GM12891 (cell line): ENCODE measurements around the gene FIBIN.

Experiments
- DNase-seq: peaks from one replicate; pipeline ENCODE4 v3.0.0; 2011; ENCODE audit warnings: low spot score; ENCODE audit not compliant: insufficient read length
- FAIRE-seq: peaks from 2 replicates; lab custom pipeline; 2011; peaks lifted over from hg19 to GRCh38; lab: Jason Lieb, UNC
- PAX5 ChIP-seq: IDR thresholded peaks from 2 replicates; pipeline ENCODE4 v1.6.1; 2011; ENCODE audit warnings: low read length, moderate library complexity, mild to moderate bottlenecking; ENCODE audit not compliant: insufficient read depth, severe bottlenecking
- POLR2A ChIP-seq: IDR thresholded peaks from 2 replicates; pipeline ENCODE4 v1.6.1; 2011; ENCODE audit warnings: low read depth, low read length, control low read depth
- POLR2AphosphoS5 ChIP-seq: IDR thresholded peaks from 2 replicates; pipeline ENCODE4 v1.6.1; 2011; ENCODE audit warnings: low read depth, low read length, control low read depth
- POU2F2 ChIP-seq: IDR thresholded peaks from 2 replicates; pipeline ENCODE4 v1.6.1; 2011; ENCODE audit warnings: low read depth, mild to moderate bottlenecking, control low read depth, low read length, moderate library complexity
- SPI1 ChIP-seq: IDR thresholded peaks from 2 replicates; pipeline ENCODE4 v1.6.1; 2011; ENCODE audit warnings: low read depth, low read length, control low read depth
- TAF1 ChIP-seq: IDR thresholded peaks from 2 replicates; pipeline ENCODE4 v1.6.1; 2011; ENCODE audit warnings: low read depth, low read length, control low read depth

FIBIN gene

DNA sequence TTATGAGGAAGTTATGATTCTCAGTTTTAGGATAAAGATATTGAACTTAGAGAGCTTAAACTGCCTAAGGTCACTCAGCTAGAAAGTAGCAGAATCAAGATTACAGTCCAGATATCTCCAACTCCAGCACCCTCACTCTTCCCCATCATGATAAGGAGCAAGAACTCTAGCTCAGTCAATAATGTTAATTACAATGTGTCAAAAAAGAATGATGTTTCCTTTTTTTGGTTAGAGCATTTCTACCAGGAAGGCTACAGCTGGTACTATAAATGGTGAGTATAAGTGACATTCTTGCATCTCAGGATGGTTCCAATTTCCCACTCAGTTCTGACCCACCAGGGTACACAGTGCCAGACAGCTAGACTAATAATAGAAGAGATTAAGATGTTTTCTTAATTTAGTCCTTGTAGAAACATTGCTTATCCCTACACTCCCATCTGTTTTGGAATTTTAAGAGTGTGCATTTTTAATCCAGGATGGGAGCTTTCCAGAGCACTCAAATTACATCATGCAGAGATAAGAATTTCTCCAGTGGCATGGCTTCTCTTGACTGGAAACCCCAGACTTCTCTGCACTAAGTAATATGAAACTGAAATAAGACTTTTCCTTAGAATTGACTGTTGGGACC, 25.1 kb downstream of the FIBIN start:
- no peak for DNase-seq
- FAIRE-seq: no peak
- TF ChIP-seq TAF1: no peak
- no peak for TF ChIP-seq POU2F2
- TF ChIP-seq POLR2A: no peak
- TF ChIP-seq PAX5: no peak

DNA sequence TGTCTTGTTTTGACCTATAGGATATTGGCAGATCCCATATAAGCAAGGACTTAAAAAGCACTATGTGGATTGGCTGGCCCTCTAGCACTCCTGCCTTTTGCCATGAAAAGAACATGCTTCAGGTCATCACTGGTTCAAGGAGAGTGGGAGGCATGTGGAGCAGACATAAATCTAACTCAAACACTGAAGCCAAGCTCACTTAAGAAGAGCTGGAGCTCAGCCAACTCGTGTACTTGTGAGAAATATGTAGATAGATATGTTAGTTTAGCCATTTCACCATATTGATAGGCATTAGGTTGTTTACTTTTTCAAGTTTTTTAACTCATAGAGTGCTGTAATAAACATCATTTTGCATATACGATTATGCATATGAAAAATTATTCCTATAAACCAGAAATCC, 26.8 kb downstream of the FIBIN start:
- DNase-seq: no peak
- no peak for TF ChIP-seq POU2F2
- no peak for TF ChIP-seq TAF1
- no peak for TF ChIP-seq POLR2A
- TF ChIP-seq SPI1: no peak
- no peak for FAIRE-seq

DNA sequence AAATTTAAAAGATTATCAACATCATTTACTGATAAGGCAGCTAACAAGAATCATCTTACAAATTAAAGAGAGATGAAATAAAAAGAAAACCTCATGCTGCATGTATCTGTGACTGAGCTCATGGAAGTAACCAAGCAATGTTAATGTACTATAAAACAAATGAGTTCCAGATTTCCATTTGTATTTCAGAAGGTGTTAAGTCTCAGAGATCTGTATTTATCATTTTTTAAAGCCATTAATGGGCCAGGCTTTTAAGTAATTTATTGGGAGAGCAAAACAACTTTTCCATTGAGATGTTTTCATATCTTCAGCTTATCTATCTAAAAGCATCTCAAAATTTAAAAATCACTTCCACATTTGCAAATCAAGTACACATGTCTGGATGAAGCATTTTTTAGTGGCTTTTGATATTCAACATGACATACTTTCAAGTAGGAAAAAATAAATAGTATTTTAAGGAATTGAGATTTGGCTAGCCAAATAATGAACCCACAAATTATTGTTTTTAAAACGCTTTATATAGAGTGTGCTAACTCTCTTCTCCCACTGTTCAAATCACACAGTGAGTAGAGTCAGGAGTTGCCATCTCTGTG, 28.8 kb downstream of the FIBIN start:
- DNase-seq (no peak), FAIRE-seq (no peak)
- TF ChIP-seq POLR2AphosphoS5 (no peak), TAF1 (no peak), POU2F2 (no peak), POLR2A (no peak), SPI1 (no peak), PAX5 (no peak)

DNA sequence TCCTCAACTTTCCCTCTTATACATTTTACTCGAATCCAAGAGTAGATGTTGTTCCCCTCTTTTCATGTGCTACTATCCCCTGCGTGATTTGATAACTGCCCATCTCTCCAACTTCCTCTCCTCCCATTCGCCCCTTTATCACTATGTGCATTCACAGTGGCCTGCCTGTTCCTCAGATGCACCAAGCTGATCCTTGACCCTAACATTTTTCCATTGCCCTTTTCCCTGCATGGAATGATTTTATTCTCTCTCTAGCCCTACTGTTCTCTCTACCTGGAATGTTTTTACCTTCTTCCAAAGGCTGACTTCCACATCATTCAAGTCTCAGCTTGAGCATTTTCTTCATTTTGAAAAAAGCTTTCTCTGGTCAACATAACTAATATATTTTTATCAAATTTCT, 31.0 kb downstream of the FIBIN start:
- FAIRE-seq (no peak), DNase-seq (no peak)
- TF ChIP-seq PAX5 (no peak), POLR2A (no peak), POU2F2 (no peak), TAF1 (no peak), SPI1 (no peak), POLR2AphosphoS5 (no peak)

DNA sequence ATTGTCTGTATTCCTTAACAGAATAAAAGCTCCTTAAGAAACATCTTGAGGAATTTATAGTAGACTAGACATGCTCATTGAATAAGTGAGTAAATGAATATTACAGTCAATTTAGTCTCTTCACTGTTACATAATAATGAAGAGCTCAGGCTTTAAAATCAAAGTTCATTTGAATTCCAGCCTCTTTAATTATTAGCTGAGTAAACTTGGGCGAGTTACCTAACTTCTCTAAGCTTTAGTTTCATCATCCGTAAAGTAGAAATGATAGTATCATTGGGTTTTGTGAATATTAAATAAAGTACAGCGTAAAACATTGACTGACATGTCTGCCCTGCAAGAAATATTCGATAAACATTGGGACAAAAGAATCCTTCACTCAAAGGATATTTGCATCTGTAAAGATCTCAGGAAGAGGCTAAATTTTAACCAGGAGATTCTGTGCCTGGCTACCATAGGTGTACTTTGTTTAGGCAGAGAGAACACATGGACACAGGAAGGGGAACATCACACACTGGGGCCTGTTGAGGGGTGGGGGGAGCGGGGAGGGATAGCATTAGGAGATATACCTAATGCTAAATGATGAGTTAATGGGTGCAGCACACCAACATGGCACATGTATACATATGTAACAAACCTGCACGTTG, 31.5 kb downstream of the FIBIN start:
- no peak for DNase-seq
- no peak for TF ChIP-seq TAF1
- TF ChIP-seq SPI1: no peak
- no peak for TF ChIP-seq POLR2A
- TF ChIP-seq POU2F2: no peak
- no peak for TF ChIP-seq PAX5
- TF ChIP-seq POLR2AphosphoS5: no peak
- FAIRE-seq: no peak

DNA sequence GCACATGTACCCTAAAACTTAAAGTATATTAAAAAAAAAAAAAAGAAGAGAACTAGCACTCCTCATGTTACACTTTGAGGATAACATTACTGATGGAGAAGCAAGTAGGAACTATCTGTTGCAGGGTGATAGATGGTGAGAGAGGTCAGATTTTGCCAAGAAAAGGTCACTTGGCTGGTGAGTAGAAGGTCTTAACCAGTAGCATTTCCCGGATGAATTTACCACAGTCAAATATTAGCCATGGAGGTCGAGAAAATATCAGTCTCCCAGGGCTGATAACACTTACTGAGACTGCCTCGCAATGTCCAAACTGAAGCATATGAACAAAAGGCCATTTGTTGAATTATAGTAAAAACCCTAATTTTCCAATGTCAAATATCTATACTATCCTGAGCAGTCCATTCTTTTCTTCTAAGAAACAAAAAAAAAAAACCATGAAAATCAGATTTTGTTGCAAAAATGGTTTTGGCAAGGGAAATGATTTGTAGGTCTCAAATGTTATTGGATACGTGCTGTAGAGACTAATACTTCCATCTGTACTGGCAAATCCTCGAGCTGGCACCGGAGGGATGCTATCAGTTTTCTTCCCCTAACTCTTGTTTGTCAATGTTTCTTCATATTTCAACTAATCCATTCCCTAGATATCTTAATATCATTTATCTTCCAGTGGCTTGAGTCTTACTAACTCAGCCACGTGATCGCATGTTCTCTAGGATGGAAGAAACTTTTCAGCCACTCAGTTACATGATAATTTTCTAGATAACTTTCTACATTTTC, 32.2 kb downstream of the FIBIN start:
- DNase-seq: no peak
- TF ChIP-seq TAF1 (no peak), POU2F2 (no peak), SPI1 (no peak), POLR2AphosphoS5 (no peak), PAX5 (no peak), POLR2A (no peak)
- FAIRE-seq: no peak

DNA sequence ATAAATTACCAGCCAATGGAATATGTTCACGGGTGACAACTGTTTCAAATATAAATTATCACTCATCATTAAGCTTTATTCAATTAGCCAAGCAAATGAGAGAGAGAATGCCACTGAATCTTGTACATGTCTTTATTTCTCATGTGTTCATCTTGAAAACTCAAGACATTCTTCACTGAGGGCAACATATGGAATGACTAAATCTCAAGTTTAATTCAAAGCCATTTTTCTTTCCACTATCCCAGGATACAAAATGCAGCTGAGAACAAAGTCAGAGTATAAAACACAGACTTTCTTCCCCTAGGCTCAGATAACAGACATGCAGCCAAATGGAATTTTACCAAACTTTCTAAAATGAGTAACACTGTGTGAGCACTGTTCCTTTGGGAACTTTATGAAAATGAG, 34.7 kb downstream of the FIBIN start:
- FAIRE-seq: no peak
- no peak for TF ChIP-seq PAX5
- no peak for TF ChIP-seq SPI1
- TF ChIP-seq POLR2A: no peak
- no peak for TF ChIP-seq POU2F2
- DNase-seq: no peak

DNA sequence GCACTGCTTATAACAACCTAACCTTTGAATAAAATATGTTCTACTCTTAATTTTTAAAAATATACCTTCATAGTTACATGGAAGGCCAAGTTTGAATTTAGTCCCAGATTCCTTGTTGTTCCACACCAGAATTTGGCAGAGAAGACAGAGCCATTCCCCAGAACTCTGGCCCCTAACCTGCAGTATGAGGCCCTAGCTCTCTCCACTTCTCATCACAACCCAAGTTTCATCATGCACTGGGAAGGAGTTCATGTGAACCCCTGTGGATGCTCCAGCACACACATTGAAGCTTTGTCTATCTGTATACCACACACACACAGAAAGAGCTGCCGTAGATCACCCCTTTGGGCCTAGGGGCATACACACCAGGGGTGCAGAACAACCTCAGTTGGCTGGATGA, 36.1 kb downstream of the FIBIN start:
- FAIRE-seq: no peak
- DNase-seq: no peak
- TF ChIP-seq POU2F2: no peak
- TF ChIP-seq POLR2A: no peak
- TF ChIP-seq TAF1: no peak
- TF ChIP-seq SPI1: no peak
- no peak for TF ChIP-seq PAX5
- no peak for TF ChIP-seq POLR2AphosphoS5

DNA sequence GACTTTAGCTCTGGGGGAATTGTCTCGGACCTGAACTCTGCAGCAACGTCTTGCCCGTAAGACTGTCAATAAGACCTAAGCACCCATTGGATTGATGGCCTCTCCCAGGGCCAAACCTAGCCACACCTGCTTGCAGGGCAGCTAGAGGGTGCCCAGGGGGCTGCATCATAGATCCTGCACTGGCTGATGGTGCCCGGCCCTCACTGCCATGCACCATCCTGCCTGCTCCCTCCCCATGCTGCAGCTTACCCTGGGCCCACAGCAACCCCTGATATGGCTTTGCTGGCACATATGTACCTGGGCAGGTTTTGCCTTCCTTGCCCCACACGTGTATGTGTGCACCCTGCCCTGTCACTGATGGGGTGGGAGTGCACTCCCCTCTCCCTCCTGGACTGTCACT, 37.8 kb downstream of the FIBIN start:
- FAIRE-seq: no peak
- no peak for DNase-seq
- TF ChIP-seq POU2F2 (no peak), TAF1 (no peak), PAX5 (no peak), POLR2A (no peak), SPI1 (no peak), POLR2AphosphoS5 (no peak)
